ENCODE measurements around the gene TTLL9.

DNA sequence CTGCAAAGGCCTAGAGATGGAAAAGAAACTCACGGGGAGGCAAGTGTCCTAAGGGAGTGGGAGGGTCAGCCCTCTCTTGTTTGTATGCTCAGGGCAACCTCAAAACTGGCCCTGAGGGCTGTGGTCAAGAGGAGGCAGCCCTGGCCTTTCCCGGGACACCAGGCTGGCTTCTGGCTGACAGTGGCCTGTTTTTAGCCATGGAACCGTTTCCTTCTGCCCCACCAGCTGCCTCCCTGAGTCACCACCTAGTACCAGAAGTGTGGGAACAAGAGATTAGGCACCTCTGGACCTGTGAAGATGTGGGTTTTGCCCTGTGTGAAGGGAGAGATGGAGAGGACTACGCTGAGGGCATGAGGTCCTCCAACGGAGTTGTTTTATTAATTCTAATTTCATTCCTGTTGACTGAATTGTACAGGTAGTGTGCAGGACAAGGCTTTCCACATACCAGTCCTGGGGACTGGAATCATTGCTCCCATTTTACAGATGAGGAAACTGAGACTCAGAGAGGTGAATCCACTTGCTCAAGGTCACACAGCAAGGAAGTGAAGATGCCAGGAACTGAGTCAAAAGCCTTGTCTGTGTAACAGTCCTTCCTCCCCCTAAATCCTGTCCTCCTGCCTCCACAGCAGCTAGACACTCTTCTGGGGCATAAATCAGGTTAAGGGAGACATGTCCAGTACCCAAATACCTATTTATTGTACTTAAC, 30.5 kb upstream of the TTLL9 start:
- TF ChIP-seq, protein P1, sequence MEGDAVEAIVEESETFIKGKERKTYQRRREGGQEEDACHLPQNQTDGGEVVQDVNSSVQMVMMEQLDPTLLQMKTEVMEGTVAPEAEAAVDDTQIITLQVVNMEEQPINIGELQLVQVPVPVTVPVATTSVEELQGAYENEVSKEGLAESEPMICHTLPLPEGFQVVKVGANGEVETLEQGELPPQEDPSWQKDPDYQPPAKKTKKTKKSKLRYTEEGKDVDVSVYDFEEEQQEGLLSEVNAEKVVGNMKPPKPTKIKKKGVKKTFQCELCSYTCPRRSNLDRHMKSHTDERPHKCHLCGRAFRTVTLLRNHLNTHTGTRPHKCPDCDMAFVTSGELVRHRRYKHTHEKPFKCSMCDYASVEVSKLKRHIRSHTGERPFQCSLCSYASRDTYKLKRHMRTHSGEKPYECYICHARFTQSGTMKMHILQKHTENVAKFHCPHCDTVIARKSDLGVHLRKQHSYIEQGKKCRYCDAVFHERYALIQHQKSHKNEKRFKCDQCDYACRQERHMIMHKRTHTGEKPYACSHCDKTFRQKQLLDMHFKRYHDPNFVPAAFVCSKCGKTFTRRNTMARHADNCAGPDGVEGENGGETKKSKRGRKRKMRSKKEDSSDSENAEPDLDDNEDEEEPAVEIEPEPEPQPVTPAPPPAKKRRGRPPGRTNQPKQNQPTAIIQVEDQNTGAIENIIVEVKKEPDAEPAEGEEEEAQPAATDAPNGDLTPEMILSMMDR (IDR thresholded peaks at IDR 0.05), result no peak
- TF ChIP-seq POLR2AphosphoS5 (IDR thresholded peaks at IDR 0.05) (no peak), EP300 (IDR thresholded peaks at IDR 0.05) (no peak), POLR2A (IDR thresholded peaks at IDR 0.05; ENCODE audit: low read depth) (no peak)
